HG02759 (cell line): ENCODE data around the gene ICA1.
"Not testable (repeated sequence)": the region's sequence is repeated elsewhere in the genome, so short reads cannot be mapped to it uniquely, and the experiment has no call there.

Experiments used
- ATAC-seq: cut with Tn5 transposase; IDR thresholded peaks from one replicate; pipeline ENCODE4 v1.9.1; 2021; ENCODE audit warnings: mild to moderate bottlenecking, moderate library complexity; ENCODE audit not compliant: unreplicated experiment

The ICA1 gene

DNA sequence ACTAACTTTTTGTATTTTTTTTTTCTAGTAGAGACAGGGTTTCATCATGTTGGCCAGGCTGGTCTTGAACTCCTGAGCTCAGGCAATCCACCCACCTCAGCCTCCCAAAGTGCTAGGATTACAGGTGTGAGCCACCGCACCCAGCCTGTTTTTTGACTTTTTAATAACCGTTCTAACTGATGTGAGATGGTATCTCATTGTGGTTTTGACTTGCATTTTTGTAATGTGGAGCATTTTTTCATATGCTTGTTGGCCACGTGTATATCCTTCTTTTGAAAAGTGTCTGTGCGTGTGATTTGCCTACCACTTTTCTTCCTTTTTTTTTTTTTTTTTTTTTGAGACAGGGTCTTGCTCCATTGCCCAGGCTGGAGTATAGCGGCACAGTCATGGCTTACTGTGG lies 198.7 kb downstream of the ICA1 start:
- not testable (repeated sequence) for ATAC-seq
